ENCODE results near the gene TTR.

TTR gene

GRCh38 chr18:31645411-31645810, 53.7 kb downstream of the TTR start:
- no peak for FAIRE-seq
- no peak for TF ChIP-seq POLR2A (IDR thresholded peaks at IDR 0.05; ENCODE audit: low read depth, low read length)
- TF ChIP-seq PAX5 (IDR thresholded peaks at IDR 0.05; ENCODE audit: insufficient read depth, low read length, severe bottlenecking) = no peak
- no peak for TF ChIP-seq POU2F2 (IDR thresholded peaks at IDR 0.05; ENCODE audit: low read depth, low read length)
- TF ChIP-seq SPI1 (IDR thresholded peaks at IDR 0.05; ENCODE audit: low read depth, low read length) = no peak
- no peak for TF ChIP-seq TAF1 (IDR thresholded peaks at IDR 0.05; ENCODE audit: low read depth, low read length)
- TF ChIP-seq POLR2AphosphoS5 (IDR thresholded peaks at IDR 0.05; ENCODE audit: low read depth, low read length) = no peak

GRCh38 chr18:31646332-31647126, 54.9 kb downstream of the TTR start:
- no peak for DNase-seq (ENCODE audit: insufficient read length, low spot score)
- FAIRE-seq = peak; percentile 77
- no peak for TF ChIP-seq POLR2AphosphoS5 (IDR thresholded peaks at IDR 0.05; ENCODE audit: low read depth, low read length)
- TF ChIP-seq POU2F2 (IDR thresholded peaks at IDR 0.05; ENCODE audit: low read depth, low read length) = no peak
- TF ChIP-seq TAF1 (IDR thresholded peaks at IDR 0.05; ENCODE audit: low read depth, low read length) = no peak
- peak; percentile 91 for TF ChIP-seq SPI1 (IDR thresholded peaks at IDR 0.05; ENCODE audit: low read depth, low read length)
- no peak for TF ChIP-seq PAX5 (IDR thresholded peaks at IDR 0.05; ENCODE audit: insufficient read depth, low read length, severe bottlenecking)
- no peak for TF ChIP-seq POLR2A (IDR thresholded peaks at IDR 0.05; ENCODE audit: low read depth, low read length)

More at GRCh38 chr18:31645411-31645810, 53.7 kb downstream of the TTR start:
- no peak for DNase-seq (ENCODE audit: insufficient read length, low spot score)

- FAIRE-seq = peak; percentile 87
- no peak for DNase-seq (ENCODE audit: insufficient read length, low spot score)
Observed at GRCh38 chr18:31647127-31647753, 55.6 kb downstream of the TTR start.

More at GRCh38 chr18:31647127-31647753, 55.6 kb downstream of the TTR start:
- TF ChIP-seq TAF1 (IDR thresholded peaks at IDR 0.05; ENCODE audit: low read depth, low read length) = no peak
- no peak for TF ChIP-seq POLR2A (IDR thresholded peaks at IDR 0.05; ENCODE audit: low read depth, low read length)
- TF ChIP-seq POLR2AphosphoS5 (IDR thresholded peaks at IDR 0.05; ENCODE audit: low read depth, low read length) = no peak

Data from GM12891 (cell line).